ENCODE measurements around the gene CLTB. TPM values are rescaled to one million over a fixed set of nuclear protein-coding genes. Genes with fewer than 3 reads are reported as not detected.

The CLTB gene
- total RNA-seq, 1 donor from 2014 or later = 95.1 TPM

DNA sequence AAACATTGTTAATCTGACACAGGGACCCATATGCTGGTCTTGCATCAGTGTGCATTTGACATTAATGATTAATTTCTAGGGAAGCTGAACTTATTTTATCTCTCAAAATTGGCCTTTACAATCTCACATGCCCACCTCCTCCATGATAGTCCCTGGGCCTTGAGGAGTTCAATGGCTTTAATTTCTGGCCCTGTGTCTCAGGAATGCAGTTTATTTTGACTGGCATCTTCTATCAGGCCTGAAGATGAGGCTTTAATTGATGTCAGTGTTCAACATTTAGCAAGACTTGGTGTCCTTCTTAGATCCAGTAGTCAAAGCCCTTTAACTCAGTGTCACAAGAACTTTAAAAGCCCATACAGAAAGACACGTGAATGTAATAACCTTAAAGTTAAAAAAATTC is 10.5 kb upstream of the CLTB start:
- Mint-ChIP-seq H3K27me3 (ENCODE audit: unreplicated experiment) (peaks cover 19% of the 10 kb centered on the region), H3K4me1 (ENCODE audit: unreplicated experiment) (peaks cover 2% of the 10 kb centered on the region), H3K9me3 (ENCODE audit: unreplicated experiment) (no peaks in the 10 kb centered on the region), H3K4me3 (ENCODE audit: unreplicated experiment) (no peak overlapping the region), H3K36me3 (ENCODE audit: unreplicated experiment) (no peaks in the 10 kb centered on the region), H3K27ac (ENCODE audit: unreplicated experiment) (no peak overlapping the region)
- no peak for DNase-seq (ENCODE audit: extremely low spot score, unreplicated experiment)
- TF ChIP-seq, protein P1, sequence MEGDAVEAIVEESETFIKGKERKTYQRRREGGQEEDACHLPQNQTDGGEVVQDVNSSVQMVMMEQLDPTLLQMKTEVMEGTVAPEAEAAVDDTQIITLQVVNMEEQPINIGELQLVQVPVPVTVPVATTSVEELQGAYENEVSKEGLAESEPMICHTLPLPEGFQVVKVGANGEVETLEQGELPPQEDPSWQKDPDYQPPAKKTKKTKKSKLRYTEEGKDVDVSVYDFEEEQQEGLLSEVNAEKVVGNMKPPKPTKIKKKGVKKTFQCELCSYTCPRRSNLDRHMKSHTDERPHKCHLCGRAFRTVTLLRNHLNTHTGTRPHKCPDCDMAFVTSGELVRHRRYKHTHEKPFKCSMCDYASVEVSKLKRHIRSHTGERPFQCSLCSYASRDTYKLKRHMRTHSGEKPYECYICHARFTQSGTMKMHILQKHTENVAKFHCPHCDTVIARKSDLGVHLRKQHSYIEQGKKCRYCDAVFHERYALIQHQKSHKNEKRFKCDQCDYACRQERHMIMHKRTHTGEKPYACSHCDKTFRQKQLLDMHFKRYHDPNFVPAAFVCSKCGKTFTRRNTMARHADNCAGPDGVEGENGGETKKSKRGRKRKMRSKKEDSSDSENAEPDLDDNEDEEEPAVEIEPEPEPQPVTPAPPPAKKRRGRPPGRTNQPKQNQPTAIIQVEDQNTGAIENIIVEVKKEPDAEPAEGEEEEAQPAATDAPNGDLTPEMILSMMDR (IDR thresholded peaks at IDR 0.05) = no peak

DNA sequence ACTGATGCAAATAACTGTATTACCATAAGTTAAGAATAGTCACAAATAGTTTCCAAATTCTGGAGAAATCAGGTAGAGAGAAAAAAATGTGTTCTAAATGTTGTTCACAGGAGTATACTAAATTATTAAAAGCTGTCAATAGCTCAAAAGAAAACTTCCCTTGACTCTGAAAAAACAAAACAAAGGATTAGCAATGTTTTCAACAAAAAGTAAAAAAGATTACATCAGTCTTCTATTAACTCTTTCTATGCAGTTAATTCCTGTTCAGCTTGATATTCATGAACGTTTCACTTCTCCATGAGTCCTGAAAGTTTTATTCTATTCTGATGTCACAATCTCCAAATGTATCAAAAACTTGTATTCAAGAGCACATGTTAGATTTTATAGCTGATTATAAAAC is 9.5 kb upstream of the CLTB start:
- no peak overlapping the region for H3K4me3 Mint-ChIP-seq (ENCODE audit: unreplicated experiment)
- peaks cover 2% of the 10 kb centered on the region for H3K4me1 Mint-ChIP-seq (ENCODE audit: unreplicated experiment)
- no peak for DNase-seq (ENCODE audit: extremely low spot score, unreplicated experiment)
- TF ChIP-seq, protein P1 (IDR thresholded peaks at IDR 0.05) = no peak
- no peaks in the 10 kb centered on the region for H3K36me3 Mint-ChIP-seq (ENCODE audit: unreplicated experiment)
- no peak overlapping the region for H3K27ac Mint-ChIP-seq (ENCODE audit: unreplicated experiment)
- no peaks in the 10 kb centered on the region for H3K9me3 Mint-ChIP-seq (ENCODE audit: unreplicated experiment)
- peaks cover 23% of the 10 kb centered on the region for H3K27me3 Mint-ChIP-seq (ENCODE audit: unreplicated experiment)

DNA sequence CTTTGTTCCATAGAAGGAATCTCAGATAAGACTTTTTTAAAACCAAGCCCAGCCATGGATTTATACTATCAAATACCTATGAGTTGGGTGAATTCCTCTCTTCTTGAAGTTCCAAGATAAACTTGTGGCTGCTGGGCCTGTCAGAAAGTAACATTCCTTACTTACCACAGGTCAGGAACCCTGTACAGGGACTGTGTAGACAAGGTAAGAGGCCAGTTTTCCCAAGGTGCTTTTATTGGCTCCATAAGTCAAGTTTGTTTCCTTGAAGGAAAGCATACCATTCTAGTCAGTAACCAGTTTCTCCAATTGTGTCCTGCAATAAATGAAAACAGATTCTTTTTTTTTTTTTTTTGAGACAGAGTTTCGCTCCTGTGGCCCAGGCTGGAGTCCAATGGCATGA is 8.8 kb upstream of the CLTB start:
- H3K36me3 Mint-ChIP-seq (ENCODE audit: unreplicated experiment) = no peaks in the 10 kb centered on the region
- no peak overlapping the region for H3K27ac Mint-ChIP-seq (ENCODE audit: unreplicated experiment)
- no peaks in the 10 kb centered on the region for H3K9me3 Mint-ChIP-seq (ENCODE audit: unreplicated experiment)
- peaks cover 22% of the 10 kb centered on the region for H3K27me3 Mint-ChIP-seq (ENCODE audit: unreplicated experiment)
- DNase-seq (ENCODE audit: extremely low spot score, unreplicated experiment) = no peak
- no peak overlapping the region for H3K4me3 Mint-ChIP-seq (ENCODE audit: unreplicated experiment)
- H3K4me1 Mint-ChIP-seq (ENCODE audit: unreplicated experiment) = peaks cover 2% of the 10 kb centered on the region
- TF ChIP-seq, protein P1 (IDR thresholded peaks at IDR 0.05) = no peak

DNA sequence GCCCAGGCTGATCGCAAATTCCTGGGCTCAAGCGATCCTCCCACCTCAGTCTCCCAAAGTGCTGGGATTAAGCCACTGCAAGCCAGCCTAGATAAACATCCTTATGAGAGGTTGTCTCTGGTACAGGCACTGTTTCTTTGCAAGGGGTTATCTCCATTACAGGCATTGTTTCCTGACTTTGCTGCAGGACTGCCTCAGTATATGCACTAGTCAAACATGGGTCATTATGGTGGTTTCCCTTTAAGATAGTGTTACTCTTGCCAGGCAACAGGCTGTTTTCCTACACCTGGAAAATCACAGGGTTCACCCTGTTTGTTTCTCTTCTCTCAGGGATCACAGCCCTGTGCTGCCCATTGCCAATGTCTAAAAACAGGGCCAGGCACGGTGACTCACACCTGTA is 7.8 kb upstream of the CLTB start:
- H3K9me3 Mint-ChIP-seq (ENCODE audit: unreplicated experiment) = no peaks in the 10 kb centered on the region
- peaks cover 2% of the 10 kb centered on the region for H3K4me1 Mint-ChIP-seq (ENCODE audit: unreplicated experiment)
- DNase-seq (ENCODE audit: extremely low spot score, unreplicated experiment) = no peak
- H3K4me3 Mint-ChIP-seq (ENCODE audit: unreplicated experiment) = no peak overlapping the region
- no peak overlapping the region for H3K27ac Mint-ChIP-seq (ENCODE audit: unreplicated experiment)
- no peaks in the 10 kb centered on the region for H3K36me3 Mint-ChIP-seq (ENCODE audit: unreplicated experiment)
- peaks cover 23% of the 10 kb centered on the region for H3K27me3 Mint-ChIP-seq (ENCODE audit: unreplicated experiment)
- TF ChIP-seq, protein P1 (IDR thresholded peaks at IDR 0.05) = no peak

DNA sequence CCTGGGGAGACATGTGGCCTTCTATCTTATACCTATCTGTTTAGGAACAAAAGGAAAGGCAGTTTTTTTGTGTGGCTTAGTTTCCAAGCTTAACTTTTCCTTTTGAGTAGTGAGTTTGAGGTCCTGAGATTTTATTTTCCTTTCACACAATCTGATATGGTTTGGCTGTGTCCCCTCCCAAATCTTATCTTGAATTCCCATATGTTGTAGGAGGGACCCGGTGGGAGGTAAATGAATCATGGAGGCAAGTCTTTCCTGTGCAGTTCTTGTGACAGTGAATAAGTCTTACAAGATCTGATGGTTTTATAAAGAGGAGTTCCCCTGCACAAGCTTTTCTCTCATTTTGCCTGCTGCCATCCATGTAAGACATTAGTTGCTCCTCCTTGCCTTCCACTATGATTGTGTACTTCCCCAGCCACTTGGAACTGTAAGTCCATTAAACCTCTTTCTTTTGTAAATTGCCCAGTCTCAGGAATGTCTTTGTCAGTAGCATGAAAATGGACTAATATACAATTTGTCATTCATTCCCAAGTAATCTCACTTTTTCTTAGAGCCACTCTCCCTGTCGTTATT is 4.7 kb upstream of the CLTB start:
- H3K27ac Mint-ChIP-seq (ENCODE audit: unreplicated experiment) = no peak overlapping the region
- peaks cover 23% of the 10 kb centered on the region for H3K27me3 Mint-ChIP-seq (ENCODE audit: unreplicated experiment)
- H3K4me1 Mint-ChIP-seq (ENCODE audit: unreplicated experiment) = peaks cover 7% of the 10 kb centered on the region
- no peak overlapping the region for H3K4me3 Mint-ChIP-seq (ENCODE audit: unreplicated experiment)
- no peaks in the 10 kb centered on the region for H3K36me3 Mint-ChIP-seq (ENCODE audit: unreplicated experiment)
- DNase-seq (ENCODE audit: extremely low spot score, unreplicated experiment) = no peak
- H3K9me3 Mint-ChIP-seq (ENCODE audit: unreplicated experiment) = no peaks in the 10 kb centered on the region
- TF ChIP-seq, protein P1 (IDR thresholded peaks at IDR 0.05) = no peak

Measured in osteocyte (in vitro differentiated cells).